ENCODE data around the gene PRR35.

The PRR35 gene

GRCh38 chr16:568401-569258, 8.4 kb downstream of the PRR35 start:
- Histone ChIP-seq H3K27me3 (peaks cover under 1% of the 10 kb centered on the region; the same call in 1 of the 2 replicates), H3K9ac (peak overlapping the region; percentile 87), H3K36me3 (peaks cover 19% of the 10 kb centered on the region; the same call in 1 of the 2 replicates), H3K9me3 (no peaks in the 10 kb centered on the region), H3K4me1 (peaks cover 82% of the 10 kb centered on the region), H3K4me2 (peak overlapping the region; percentile 99), H3K27ac (peak overlapping the region; percentile 91), H3K4me3 (peak overlapping the region; percentile 99), H4K20me1 (peaks cover 29% of the 10 kb centered on the region)
- TF ChIP-seq Cebpa-rat (IDR thresholded peaks at IDR 0.05) = no peak

- H3K27me3 ChIP-seq = no peaks in the 10 kb centered on the region
- no peaks in the 10 kb centered on the region for H3K9me3 ChIP-seq
- H3K27ac ChIP-seq = peak within 1 kb of the TSS; percentile 91
- peaks cover 39% of the 10 kb centered on the region for H4K20me1 ChIP-seq
- peak within 1 kb of the TSS; percentile 87 for H3K9ac ChIP-seq
- H3K4me1 ChIP-seq = peaks cover 77% of the 10 kb centered on the region
- peaks cover 29% of the 10 kb centered on the region for H3K36me3 ChIP-seq
- H3K4me2 ChIP-seq = peak within 1 kb of the TSS; percentile 99
- peak within 1 kb of the TSS; percentile 99 for H3K4me3 ChIP-seq
- no peak for TF ChIP-seq Cebpa-rat (IDR thresholded peaks at IDR 0.05)
These were observed 9.5 kb downstream of the PRR35 start, which contains the start of gene PIGQ for GRCh38 chr16:569445-570254. Gene PIGQ (plus strand): TSS chr16:569968. CDS start chr16:574075, 4,107 bp downstream.

- no peaks in the 10 kb centered on the region for H3K9me3 ChIP-seq
- H4K20me1 ChIP-seq = peaks cover 61% of the 10 kb centered on the region
- H3K9ac ChIP-seq = no peak overlapping the region
- H3K4me3 ChIP-seq = no peak overlapping the region
- H3K36me3 ChIP-seq = peaks cover 46% of the 10 kb centered on the region
- TF ChIP-seq Cebpa-rat (IDR thresholded peaks at IDR 0.05) = no peak
- H3K4me1 ChIP-seq = peaks cover 78% of the 10 kb centered on the region
- no peak overlapping the region for H3K4me2 ChIP-seq
- peak overlapping the region; percentile 22; the same call in 1 of the 2 replicates for H3K27ac ChIP-seq
- H3K27me3 ChIP-seq = no peaks in the 10 kb centered on the region
These were observed 12.9 kb downstream of the PRR35 start for GRCh38 chr16:572865-573650.

- peaks cover 61% of the 10 kb centered on the region for H4K20me1 ChIP-seq
- no peak overlapping the region for H3K4me3 ChIP-seq
- peaks cover 46% of the 10 kb centered on the region for H3K36me3 ChIP-seq
- H3K4me1 ChIP-seq = peaks cover 77% of the 10 kb centered on the region
- H3K27ac ChIP-seq = peak overlapping the region; percentile 84; the same call in 1 of the 2 replicates
- no peaks in the 10 kb centered on the region for H3K9me3 ChIP-seq
- no peaks in the 10 kb centered on the region for H3K27me3 ChIP-seq
- TF ChIP-seq Cebpa-rat (IDR thresholded peaks at IDR 0.05) = no peak
- H3K9ac ChIP-seq = peak overlapping the region; percentile 76; the same call in 1 of the 2 replicates
- 0 out of 2 replicates have a peak overlapping the region, but pooled peaks have one; percentile 84 for H3K4me2 ChIP-seq
These were observed 14.0 kb downstream of the PRR35 start for GRCh38 chr16:574021-574760.

GRCh38 chr16:575354-576196, 15.4 kb downstream of the PRR35 start:
- Histone ChIP-seq H3K9me3 (no peaks in the 10 kb centered on the region), H4K20me1 (peaks cover 54% of the 10 kb centered on the region), H3K9ac (peak overlapping the region; percentile 76), H3K4me1 (peaks cover 85% of the 10 kb centered on the region), H3K4me3 (peak overlapping the region; percentile 20; the same call in 1 of the 2 replicates), H3K36me3 (peaks cover 46% of the 10 kb centered on the region), H3K27ac (peak overlapping the region; percentile 84), H3K27me3 (no peaks in the 10 kb centered on the region), H3K4me2 (peak overlapping the region; percentile 84)
- TF ChIP-seq Cebpa-rat (IDR thresholded peaks at IDR 0.05) = no peak

- peak overlapping the region; percentile 76 for H3K9ac ChIP-seq
- no peak for TF ChIP-seq Cebpa-rat (IDR thresholded peaks at IDR 0.05)
- H3K27me3 ChIP-seq = no peaks in the 10 kb centered on the region
- peak overlapping the region; percentile 84 for H3K4me2 ChIP-seq
- peaks cover 77% of the 10 kb centered on the region for H3K4me1 ChIP-seq
- no peaks in the 10 kb centered on the region for H3K9me3 ChIP-seq
- peak overlapping the region; percentile 20; the same call in 1 of the 2 replicates for H3K4me3 ChIP-seq
- peaks cover 50% of the 10 kb centered on the region for H4K20me1 ChIP-seq
- H3K36me3 ChIP-seq = peaks cover 49% of the 10 kb centered on the region
- H3K27ac ChIP-seq = peak overlapping the region; percentile 84
These were observed 16.1 kb downstream of the PRR35 start for GRCh38 chr16:576197-576822.

- Histone ChIP-seq H3K4me1 (peaks cover 72% of the 10 kb centered on the region), H3K27ac (peak overlapping the region; percentile 84), H3K4me3 (0 out of 2 replicates have a peak overlapping the region, but pooled peaks have one; percentile 20), H3K36me3 (peaks cover 48% of the 10 kb centered on the region), H3K4me2 (peak overlapping the region; percentile 84), H4K20me1 (peaks cover 47% of the 10 kb centered on the region), H3K27me3 (no peaks in the 10 kb centered on the region), H3K9me3 (no peaks in the 10 kb centered on the region), H3K9ac (peak overlapping the region; percentile 76)
- TF ChIP-seq Cebpa-rat (IDR thresholded peaks at IDR 0.05) = no peak
These were observed 16.6 kb downstream of the PRR35 start for GRCh38 chr16:576823-577201.
